Measurements from ENCODE around the gene APELA.

APELA gene

GRCh38 chr4:164945146-164945545 is 68.2 kb downstream of the APELA start:
- H3K27me3 Mint-ChIP-seq = peaks cover 15% of the 10 kb centered on the region
- H3K4me3 Mint-ChIP-seq = no peak overlapping the region
- no peak overlapping the region for H3K27ac Mint-ChIP-seq
- H3K36me3 Mint-ChIP-seq = peaks cover under 1% of the 10 kb centered on the region
- H3K9me3 Mint-ChIP-seq = no peaks in the 10 kb centered on the region
- H3K4me1 Mint-ChIP-seq = no peaks in the 10 kb centered on the region

DNA sequence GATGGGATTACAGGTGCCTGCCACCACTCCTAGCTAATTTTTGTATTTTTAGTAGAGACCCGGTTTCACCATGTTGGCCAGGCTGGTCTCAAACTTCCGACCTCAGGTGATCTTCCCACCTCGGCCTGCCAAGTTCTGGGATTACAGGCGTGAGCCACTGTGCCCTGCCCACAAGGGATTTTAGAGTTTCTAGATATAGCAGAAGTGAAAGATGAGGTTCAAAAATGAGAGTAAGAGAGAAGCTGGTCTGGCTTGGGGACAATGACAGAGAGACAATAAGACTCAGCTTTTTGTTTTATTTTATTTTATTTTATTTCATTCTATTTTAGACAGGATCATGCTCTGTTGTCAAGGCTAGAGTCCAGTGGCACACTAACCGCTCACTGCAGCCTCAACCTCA is 69.8 kb downstream of the APELA start:
- Mint-ChIP-seq H3K4me1 (no peaks in the 10 kb centered on the region), H3K27me3 (peaks cover 17% of the 10 kb centered on the region), H3K4me3 (no peak overlapping the region), H3K36me3 (peaks cover 2% of the 10 kb centered on the region), H3K9me3 (no peaks in the 10 kb centered on the region), H3K27ac (no peak overlapping the region)

Data from activated naive CD4-positive, alpha-beta T cell treated with anti-CD3 and anti-CD28 coated beads, Interleukin-2, amount 50 U/mL, for 24 hours (primary cell).